ENCODE measurements around the gene RPL13A.

The RPL13A gene

DNA sequence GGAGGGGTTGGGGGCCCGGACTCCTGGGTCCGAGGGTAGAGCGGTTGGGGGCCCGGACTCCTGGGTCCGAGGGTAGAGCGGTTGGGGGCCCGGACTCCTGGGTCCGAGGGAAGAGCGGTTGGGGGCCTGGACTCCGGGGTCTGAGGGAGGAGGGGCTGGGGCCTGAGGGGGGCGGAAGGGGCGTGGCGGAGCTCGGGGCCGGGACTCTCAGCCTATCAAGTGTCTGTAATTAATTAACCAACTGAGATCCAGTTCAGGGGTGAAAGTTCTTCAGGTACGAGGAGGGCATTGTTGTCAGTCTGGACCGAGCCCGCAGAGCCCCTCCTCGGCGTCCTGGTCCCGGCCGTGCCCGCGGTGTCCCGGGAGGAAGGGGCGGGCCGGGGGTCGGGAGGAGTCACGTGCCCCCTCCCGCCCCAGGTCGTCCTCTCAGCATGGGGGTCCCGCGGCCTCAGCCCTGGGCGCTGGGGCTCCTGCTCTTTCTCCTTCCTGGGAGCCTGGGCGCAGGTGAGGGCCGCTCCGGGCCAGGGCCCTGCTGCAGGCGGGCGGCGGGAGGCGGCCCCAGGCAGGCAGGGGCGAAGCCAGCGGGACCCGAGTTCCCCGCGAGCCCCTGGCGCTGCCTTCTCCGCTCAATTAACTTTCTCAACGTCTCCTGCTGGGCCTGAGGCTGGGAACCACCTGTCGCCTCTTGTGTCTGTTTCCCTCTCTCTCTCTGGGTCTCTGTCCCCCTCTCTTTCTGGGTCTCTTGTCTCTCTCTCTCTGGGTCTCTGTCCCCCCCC lies 25.8 kb downstream of the RPL13A start:
- DNase-seq = peak in 1 of 2 donors; percentile 6

GRCh38 chr19:49513746-49514118 lies 26.3 kb downstream of the RPL13A start:
- no peak for DNase-seq

GRCh38 chr19:49514151-49514550 lies 26.7 kb downstream of the RPL13A start:
- DNase-seq = no peak

DNA sequence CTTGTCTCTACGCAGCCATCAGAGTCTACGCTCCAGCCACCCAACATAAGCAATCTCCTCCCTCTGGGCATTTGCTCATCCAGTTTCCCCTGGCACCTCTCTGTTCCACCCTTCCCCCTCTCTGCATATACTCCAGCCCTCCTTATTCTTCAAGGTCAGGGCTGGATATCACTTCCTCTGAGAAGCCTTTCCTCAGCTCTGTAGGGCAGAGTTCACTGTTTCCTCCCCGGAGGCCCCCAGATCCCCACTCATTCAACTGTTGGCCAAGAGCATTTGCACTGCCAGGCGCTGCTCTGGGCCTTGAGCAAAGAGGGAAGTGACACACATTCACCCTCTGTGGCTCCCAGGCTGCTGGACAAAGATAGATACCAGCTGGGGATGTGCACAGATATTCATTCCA lies 28.4 kb downstream of the RPL13A start:
- peak; percentile 31 to 58 for DNase-seq

- DNase-seq = no peak
These were observed 30.6 kb downstream of the RPL13A start for GRCh38 chr19:49518033-49518432.

DNA sequence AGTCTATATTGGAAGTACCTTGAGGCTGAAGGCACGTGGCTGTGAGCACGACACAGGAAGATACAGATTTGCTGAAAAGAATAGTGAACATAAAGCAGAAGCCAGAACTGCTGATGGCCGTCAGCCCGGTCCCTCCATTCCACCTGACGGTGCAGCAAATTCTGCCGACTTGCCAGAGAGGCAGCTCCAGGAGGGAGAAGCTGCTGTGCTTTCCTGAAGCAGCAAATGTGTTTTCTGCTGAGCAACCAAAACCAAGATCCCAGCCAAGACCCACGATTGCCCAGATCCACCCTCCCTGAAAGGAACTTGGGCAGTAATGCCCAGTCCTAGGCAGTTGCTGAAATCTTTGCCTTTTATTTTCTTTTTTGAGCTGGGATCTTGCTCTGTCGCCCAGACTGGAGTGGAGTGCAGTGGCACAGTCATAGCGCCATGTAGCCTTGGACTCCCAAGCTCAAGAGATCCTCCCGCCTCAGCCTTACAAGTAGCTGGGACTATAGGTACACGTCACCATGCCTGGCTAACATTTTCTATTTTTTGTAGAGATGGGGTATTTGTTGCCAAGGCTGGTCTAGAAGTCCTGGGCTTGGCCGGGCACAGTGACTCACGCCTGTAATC lies 33.4 kb downstream of the RPL13A start:
- DNase-seq = no peak

DNA sequence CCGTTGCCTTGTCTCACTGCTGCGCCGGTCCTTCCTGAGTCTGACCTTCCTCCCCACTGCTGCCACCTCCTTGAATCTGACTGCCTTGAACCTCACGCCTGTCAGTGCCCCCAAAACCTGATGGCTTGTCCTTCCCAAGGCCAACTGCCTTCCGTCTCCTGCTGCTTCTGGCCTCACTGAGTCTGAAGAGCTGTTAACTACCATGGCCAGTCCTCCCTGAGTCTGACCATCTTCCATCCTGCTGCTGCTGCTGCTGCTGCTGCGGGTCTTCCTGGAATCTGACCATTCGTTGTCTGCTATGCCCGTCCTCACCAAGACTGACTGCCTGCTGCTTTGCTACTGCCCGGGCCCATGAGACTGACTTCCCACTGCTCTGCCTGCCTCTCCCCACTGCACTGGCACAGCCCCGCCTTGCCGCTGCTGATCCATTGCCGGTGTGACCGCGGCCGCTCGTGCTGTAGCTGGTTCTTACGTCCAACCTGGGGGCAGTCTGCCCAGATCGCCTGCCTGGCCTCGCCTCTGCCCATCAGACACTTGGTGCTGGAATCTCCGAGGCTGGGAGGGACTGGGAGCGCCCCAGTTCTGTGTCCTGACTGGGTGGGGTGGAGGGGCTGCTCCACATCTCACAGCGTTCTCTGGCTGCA lies 37.5 kb downstream of the RPL13A start:
- no peak for DNase-seq

DNA sequence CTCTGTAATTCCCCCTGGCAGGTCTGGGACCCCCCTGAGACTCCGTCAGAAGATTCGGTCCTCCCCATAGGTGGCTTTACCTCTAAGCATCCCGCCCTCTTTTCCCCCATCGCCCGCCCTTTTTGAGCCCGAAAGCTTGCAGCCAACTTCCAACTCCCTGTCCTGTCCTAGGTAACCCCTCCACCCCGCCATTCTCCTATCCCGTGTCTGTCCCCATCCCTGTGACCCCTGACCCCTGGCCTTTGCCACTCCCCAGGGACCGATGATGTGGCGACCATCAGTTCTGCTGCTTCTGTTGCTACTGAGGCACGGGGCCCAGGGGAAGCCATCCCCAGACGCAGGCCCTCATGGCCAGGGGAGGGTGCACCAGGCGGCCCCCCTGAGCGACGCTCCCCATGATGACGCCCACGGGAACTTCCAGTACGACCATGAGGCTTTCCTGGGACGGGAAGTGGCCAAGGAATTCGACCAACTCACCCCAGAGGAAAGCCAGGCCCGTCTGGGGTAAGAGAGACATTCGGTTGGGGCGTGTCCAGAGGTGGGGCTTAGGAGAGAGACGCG lies 40.9 kb downstream of the RPL13A start:
- no peak for DNase-seq

DNA sequence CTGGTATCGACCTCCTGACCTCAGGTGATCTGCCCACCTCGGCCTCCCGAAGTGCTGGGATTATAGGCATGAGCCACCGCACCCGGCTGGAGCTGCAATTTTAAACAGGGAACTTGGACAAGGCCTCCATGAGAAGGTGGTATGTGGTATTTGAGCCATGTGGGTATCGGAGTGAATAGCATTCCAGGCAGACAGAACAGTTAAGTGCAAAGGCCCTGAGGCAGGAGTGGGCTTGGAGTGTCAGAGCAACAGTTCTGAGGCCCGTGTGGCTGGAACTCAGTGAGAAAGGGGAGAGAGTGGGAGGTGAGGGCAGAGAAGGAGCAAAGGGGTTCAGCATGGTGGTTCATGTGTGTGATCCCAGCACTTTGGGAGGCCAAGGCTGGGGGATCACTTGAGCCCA lies 43.3 kb downstream of the RPL13A start:
- no peak for DNase-seq

GRCh38 chr19:49533551-49534488 lies 46.4 kb downstream of the RPL13A start:
- DNase-seq = peak; percentile 20 to 82

GRCh38 chr19:49534632-49535385 lies 47.4 kb downstream of the RPL13A start:
- DNase-seq = no peak

GRCh38 chr19:49536921-49537462 lies 49.6 kb downstream of the RPL13A start:
- no peak for DNase-seq

DNA sequence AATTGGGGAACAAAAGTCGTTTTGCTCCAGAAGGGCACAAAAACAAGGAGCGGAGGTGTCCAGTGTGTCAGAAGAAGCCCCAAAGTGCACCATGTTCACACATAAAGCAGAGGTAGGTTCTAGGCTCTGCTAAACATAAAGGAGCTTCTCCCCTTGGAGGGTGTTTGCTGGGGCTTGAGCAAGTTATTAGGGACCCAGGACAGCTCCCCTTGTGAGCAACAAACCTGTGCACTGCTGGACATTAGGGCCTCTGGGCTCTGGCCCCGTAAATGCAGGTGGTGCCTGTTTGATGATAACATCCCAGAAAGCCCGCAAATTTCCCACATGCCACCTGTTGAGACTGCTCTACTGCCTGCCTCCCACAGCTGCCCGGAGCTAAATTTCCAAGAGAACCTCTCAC lies 51.2 kb downstream of the RPL13A start:
- DNase-seq = no peak

GRCh38 chr19:49539192-49539952 lies 52.0 kb downstream of the RPL13A start:
- DNase-seq = no peak

Data from bone marrow (tissue), 2 donors.